Activated CD4-positive, alpha-beta T cell treated with anti-CD3 and anti-CD28 coated beads, Interleukin-2, amount 50 U/mL, for 16 hours (primary cell): ENCODE measurements around the gene LCOR.
"Not testable (repeated sequence)": the region's sequence is repeated elsewhere in the genome, so short reads cannot be mapped to it uniquely, and the experiment has no call there.

Source experiments
- DNase-seq: peaks from one replicate; pipeline ENCODE4 v3.0.0-alpha.2; 2020

LCOR gene

DNA sequence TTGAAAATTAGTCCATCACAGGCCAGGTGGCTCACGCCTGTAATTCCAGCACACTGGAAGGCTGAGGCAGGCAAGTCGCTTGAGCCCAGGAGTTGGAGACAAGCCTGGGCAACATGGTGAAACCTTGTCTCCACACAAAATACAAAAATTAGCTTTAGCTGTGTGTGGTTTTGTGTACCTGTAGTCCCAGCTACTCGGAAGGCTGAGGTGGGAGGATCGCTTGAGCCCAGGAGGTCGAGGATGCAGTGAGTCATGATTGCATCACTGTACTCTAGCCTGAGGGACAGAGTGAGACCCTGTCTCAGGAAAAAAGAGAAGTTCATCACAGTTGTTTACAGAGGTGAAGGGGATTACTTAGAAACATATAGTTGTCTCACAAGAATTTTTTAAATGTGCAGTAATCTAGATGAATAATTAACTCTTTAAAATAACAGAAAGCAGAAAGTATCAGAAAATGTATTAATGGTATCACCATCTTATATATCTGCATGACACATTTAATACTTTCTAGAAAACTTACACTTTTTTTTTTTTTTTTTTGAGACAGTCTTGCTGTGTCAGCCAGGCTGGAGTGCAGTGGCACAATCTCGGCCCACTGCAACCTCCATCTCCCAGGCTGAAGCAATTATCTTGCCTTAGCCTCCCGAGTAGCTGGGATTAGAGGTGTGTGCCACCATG lies 8.9 kb downstream of the LCOR start:
- no peak for DNase-seq

DNA sequence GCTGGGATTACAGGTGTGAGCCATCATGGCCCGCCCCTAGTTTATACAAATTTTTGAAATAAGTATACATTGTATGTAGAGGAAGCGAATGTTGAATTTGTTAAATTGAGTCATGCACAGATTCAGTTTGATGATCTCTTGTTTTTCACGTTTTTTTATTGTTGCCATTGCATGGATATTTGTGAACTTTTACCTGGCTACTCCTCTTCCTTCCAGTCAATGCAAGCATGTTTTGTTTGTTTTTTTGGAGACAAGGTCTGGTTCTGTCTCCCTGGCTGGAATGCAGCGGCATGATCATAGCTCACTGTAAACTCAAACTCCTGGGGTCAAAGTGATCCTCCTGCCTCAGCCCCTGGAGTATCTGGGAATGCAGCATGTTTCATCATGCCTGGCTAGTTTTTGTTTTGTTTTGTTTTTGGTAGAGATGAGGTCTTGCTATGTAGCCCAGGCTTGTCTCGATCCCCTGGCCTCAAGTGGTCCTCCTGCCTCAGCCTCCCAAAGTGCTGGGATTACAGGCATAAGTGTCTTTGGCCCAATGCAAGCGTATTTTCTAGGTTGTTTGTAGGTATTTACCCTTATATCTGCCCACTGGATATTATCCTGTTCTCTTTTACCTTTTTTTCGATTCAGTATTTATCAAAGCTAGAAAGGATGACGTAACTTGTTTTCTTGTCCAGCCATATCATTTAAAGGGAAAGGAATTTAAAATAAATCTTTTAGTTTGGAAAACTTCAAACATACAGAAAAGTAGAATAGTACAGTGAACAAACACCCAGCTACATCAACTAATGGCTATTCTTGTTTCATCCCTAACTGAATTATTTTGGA lies 11.0 kb downstream of the LCOR start:
- no peak for DNase-seq

DNA sequence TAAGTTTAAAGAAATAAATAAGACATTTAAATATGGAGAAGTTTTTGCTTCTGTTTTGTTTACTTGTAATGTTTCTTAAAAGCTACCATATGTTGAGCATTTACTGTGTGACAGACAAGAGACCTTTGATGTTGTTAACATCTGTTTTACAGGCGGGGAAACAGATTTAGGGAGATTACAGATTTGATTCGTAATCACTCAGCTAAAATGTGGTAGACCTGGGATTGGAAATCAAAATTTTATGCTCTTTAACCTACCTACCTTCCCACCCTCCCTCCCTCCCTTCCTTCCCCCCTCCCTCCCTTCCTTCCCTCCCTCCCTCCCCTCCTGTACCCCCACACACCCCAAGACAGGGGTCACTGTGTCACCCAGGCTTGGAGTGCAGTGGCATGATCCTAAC lies 11.7 kb downstream of the LCOR start:
- no peak for DNase-seq

DNA sequence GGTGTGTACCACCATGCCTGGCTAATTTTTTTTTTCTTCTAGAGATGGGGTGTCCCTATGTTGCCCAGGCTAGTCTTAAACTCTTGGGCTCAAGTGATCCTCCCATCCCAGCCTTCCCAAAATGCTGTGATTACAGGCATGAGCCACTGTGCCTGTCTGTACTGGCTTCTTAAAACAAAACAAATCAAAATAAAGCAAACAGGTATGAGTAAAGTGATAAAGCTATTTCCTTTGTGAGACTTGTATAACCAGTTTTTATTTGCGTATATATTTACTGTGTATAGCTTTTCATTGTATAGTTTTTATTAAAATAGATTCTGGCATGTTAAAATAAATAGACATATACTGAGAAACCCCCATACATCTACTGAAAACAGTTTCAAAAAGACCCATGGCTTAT lies 14.3 kb downstream of the LCOR start:
- DNase-seq = no peak

DNA sequence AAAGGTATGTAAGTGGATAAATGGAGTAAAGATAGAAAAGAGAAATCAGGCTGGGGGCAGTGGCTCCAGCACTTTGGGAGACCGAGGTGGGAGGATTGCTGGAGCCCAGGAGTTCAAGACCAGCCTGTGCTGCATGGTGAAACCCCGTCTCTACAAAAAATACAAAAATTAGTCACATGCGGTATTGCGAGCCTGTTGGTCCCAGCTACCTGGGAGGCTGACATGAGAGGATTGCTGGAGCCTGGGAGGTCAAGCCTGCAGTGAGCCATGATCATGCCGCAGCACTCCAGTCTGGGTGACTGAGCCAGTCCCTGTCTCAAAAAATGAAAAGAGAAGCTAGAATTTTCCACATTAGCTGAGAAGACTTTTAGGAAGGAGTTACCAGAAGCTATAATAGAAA lies 14.8 kb downstream of the LCOR start:
- DNase-seq = no peak

DNA sequence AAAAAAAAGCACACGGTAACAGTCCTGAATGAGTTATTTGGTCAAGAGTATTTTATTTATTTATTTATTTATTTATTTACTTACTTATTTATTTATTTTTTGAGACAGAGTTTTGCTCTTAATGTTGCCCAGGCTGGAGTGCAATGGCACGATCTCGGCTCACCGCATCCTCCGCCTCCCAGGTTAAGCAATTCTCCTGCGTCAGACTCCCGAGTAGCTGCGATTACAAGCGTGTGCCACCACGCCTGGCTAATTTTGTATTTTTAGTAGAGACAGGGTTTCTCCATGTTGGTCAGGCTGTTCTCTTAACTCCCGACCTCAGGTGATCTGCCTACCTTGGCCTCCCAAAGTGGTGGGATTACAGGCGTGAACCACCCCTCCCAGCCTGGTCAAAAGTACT lies 15.3 kb downstream of the LCOR start:
- DNase-seq = not testable (repeated sequence)

GRCh38 chr10:96850113-96850512 lies 18.0 kb downstream of the LCOR start:
- DNase-seq = no peak

DNA sequence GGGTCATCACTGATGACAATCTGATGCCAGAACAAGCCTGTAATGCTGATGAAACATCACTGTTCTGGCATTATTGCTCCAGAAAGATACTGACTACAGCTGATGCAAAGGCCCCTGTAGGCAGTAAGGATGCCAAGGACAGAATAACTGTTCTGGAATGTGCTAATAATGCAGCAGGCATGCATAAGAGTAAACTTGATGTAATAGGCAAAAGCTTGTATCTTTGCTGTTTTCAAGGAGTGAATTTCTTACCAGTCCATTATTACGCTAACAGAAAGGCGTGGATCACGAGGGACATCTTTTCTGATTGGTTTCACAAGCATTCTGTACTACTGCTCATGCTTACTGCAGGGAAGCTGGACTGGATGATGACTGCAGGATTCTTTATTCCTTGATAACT lies 18.7 kb downstream of the LCOR start:
- DNase-seq = no peak

GRCh38 chr10:96851281-96851680 lies 19.2 kb downstream of the LCOR start:
- no peak for DNase-seq

DNA sequence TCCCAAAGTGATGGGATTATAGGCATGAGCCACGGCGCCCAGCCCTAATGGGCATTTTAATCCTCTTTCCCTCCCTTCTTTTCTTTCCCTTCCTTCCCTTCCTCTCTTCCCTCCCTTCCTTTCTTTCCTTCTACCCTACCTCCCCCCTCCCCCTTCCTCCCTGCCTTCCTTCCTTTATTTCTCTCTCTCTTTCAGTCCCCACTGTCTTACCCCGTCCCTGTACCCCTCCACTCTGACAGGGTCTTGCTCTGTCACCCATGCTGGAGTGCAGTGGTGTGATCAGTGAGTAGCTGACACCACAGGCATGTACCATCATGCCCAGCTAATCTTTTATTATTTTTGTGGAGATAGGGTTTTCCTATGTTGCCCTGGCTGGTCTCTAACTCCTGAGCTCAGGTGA lies 24.2 kb downstream of the LCOR start:
- no peak for DNase-seq

DNA sequence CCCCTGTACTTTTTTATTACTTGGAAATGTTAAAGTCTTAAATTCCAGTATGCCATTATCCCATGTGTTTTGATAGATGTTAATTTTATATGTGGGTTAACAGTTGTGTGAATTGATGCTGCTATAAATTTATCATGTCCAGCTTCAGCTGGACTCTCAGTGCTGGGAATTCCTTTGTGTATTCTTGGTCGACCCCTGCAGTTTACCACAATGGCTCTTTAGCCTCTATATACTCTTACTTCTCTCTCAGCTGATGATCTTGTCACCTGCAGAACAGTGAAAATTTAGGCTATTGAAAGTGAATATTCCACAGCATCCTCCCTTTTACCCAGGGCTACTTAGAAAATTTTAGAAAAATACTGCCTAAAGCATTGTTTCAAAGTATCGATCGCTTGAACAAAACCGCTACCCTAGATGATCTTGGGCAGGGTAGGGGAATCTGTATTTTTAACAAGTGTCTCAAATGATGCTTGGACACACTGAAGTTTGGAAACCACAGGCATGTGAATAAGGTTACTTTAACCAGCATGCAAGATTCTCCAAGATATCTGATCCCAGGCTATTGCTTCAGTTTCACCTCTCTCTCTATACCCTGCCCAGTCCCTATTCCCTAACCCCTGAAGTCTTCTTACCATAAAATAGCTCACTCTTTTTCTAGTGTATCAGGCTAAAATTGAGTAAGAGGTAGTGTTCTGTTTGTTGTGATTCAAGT lies 25.4 kb downstream of the LCOR start:
- no peak for DNase-seq

- no peak for DNase-seq
Observed at GRCh38 chr10:96858038-96858705, 26.1 kb downstream of the LCOR start.

GRCh38 chr10:96858706-96859050 lies 26.6 kb downstream of the LCOR start:
- no peak for DNase-seq

- DNase-seq = no peak
Observed at GRCh38 chr10:96860631-96861277, 28.7 kb downstream of the LCOR start.

DNA sequence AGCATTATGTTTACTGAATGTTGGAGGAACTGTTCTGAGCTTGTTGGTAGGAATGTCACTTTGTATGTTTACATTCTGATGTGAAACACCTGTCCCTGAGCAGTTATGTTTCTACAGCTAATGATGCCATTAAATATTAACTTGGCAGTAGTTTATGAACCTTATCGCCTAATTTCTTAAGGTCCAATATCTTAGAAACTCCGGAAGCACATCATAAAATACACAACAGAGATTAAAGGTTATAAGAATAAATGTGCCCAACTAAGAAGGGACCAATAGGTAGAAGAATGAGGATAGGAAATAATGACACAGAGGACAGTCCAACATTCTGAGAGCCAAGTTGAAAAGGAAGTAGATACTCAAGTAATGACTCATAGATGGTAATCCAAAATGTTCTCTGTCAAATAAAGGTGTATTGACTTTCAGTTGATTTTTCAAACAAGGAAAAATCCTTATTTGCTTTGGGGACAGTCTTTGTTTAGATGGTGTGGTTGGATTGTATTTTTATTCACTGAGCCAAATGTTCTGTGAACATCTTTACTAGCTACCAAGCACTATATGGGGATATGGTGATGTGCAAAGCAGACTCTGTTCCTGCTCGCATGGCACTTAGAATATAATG lies 31.9 kb downstream of the LCOR start:
- DNase-seq = peak; percentile 47

DNA sequence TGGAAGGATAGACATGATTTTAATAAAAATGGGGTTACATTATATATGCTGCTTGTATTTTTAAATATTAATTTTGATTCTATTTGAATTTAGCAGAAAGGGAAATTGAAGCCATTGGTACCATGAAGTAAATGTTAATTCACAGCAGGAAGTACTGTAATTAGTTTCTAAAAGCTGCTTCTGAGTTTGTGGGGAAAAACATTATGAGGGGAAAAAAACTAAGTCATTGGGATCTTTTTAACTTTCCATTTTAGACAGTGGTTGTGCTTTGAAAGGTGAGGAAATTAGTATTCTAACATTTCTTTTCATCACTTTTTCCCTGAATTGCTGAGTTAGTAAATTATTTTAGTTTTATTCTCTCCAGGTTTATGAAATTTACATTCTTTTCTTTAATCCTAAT lies 41.0 kb downstream of the LCOR start:
- peak; percentile 14 for DNase-seq

GRCh38 chr10:96873756-96874467 lies 41.8 kb downstream of the LCOR start:
- DNase-seq = no peak

DNA sequence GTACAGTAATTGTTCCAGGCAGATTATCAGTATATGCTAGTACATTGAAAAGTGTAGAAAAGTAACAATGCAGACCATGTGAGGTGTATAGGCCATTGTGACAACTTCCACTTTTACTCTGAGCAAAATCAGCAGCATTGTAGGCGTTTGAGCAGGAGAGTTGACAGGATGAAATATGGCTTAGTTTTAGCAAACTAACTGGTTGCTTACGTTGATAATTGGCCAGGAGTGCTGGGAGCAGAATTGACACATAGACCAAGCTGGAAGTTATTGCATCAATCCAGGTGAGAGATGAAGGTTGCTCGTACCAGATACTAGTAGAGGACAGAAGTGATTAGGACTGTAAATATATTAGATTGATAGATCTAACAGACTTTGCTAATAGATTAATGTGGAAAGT lies 46.0 kb downstream of the LCOR start:
- DNase-seq = no peak

GRCh38 chr10:96880575-96880974 lies 48.5 kb downstream of the LCOR start:
- no peak for DNase-seq

GRCh38 chr10:96889415-96890171 lies 57.5 kb downstream of the LCOR start:
- no peak for DNase-seq

GRCh38 chr10:96890172-96890513 lies 58.0 kb downstream of the LCOR start:
- no peak for DNase-seq
